Smooth muscle cell (in vitro differentiated cells): Measurements from ENCODE around the gene FAM98B. TPM values are rescaled to one million over a fixed set of nuclear protein-coding genes. Genes with fewer than 3 reads are reported as not detected.

Experiments
- DNase-seq: peaks from one replicate; lab custom pipeline; 2025; ENCODE audit not compliant: unreplicated experiment; lab: John Stamatoyannopoulos, UW
- H2AFZ ChIP-seq: fragments of 200-600 bp; sonication (generic); 2 replicates; pipeline ENCODE4 v1.6.0; 2016; ENCODE audit warnings: antibody characterized with exemption, low read depth, mild to moderate bottlenecking
- H3F3A ChIP-seq: fragments of 200-600 bp; sonication (generic); 2 replicates; pipeline ENCODE4 v1.6.0; 2017; ENCODE audit warnings: antibody characterized with exemption, low read depth
- H3K27ac ChIP-seq: fragments of 200-600 bp; sonication (generic); 2 replicates; pipeline ENCODE4 v1.5.1; 2016; ENCODE audit warnings: low read depth, mild to moderate bottlenecking
- H3K27me3 ChIP-seq: fragments of 200-600 bp; sonication (generic); 2 replicates; pipeline ENCODE4 v1.6.1; 2016; ENCODE audit warnings: low read depth, mild to moderate bottlenecking
- H3K36me3 ChIP-seq: fragments of 200-600 bp; sonication (generic); 2 replicates; pipeline ENCODE4 v1.5.1; 2016; ENCODE audit warnings: low read depth
- H3K4me1 ChIP-seq: fragments of 200-600 bp; sonication (generic); 2 replicates; pipeline ENCODE4 v1.5.1; 2016; ENCODE audit warnings: low read depth
- H3K4me2 ChIP-seq: fragments of 200-600 bp; sonication (generic); 2 replicates; pipeline ENCODE4 v1.6.0; 2016; ENCODE audit warnings: mild to moderate bottlenecking
- H3K4me3 ChIP-seq: fragments of 200-600 bp; sonication (generic); 2 replicates; pipeline ENCODE4 v1.5.1; 2016; ENCODE audit warnings: mild to moderate bottlenecking
- H3K79me2 ChIP-seq: fragments of 200-600 bp; sonication (generic); 2 replicates; pipeline ENCODE4 v1.6.0; 2016; ENCODE audit warnings: low read depth, mild to moderate bottlenecking
- H3K9ac ChIP-seq: fragments of 200-600 bp; sonication (generic); 2 replicates; pipeline ENCODE4 v1.6.0; 2016; ENCODE audit warnings: low read depth
- H3K9me3 ChIP-seq: fragments of 200-600 bp; sonication (generic); replicated peaks from 2 replicates; pipeline ENCODE4 v1.5.1; 2016; ENCODE audit warnings: low read depth
- H4K20me1 ChIP-seq: fragments of 200-600 bp; sonication (generic); 2 replicates; pipeline ENCODE4 v1.6.0; 2016; ENCODE audit warnings: low read depth
- CTCF ChIP-seq: fragments of 200-600 bp; sonication (generic); IDR thresholded peaks from 2 replicates; pipeline ENCODE4 v1.5.1; 2017; ENCODE audit warnings: borderline replicate concordance, mild to moderate bottlenecking, antibody characterized with exemption; ENCODE audit not compliant: insufficient read depth, poor library complexity, severe bottlenecking
- WGBS: methylation state at CpG from one replicate; pipeline ENCODE4 v1.1.7; 2016; ENCODE audit warnings: low lambda C conversion rate; 5-methylcytosine and 5-hydroxymethylcytosine counted together
- polyA plus RNA-seq: library from polyadenylated mRNA; unstranded; fragments of >200 nt; fragmentation: Nextera tagmentation; extraction: Ambion mirVana; gene quantifications from 2 replicates; pipeline ENCODE4 v1.2.1, GENCODE V29; 2016
- total RNA-seq: library from RNA; depleted of rRNA; stranded (reverse); fragments of >200 nt; gene quantifications from 2 replicates; pipeline ENCODE4 v1.2.3, GENCODE V29; 2014

FAM98B gene
- total and polyA plus RNA-seq, 2 experiments from 2014 or later: 1.4 to 5.1 TPM

DNA sequence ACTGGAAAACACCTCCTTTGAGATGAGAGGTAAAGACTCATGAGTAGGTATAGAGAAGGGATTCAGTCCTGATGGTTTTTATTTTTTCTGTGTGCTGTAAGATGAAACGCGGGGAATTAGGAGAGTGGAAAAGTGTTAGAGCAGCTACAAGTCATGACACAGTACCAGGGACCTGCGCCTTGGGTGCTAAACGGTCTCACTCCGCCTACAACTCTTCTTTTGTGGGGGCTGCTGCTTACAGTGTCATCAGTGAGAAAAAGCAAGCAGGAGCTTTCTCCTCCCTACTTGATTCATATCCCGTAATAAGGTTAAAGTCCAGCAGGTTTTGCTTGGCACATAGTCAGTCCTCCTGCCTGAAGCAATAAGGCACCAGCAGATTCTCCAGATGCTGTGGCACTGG, 71.6 kb downstream of the FAM98B start:
- Histone ChIP-seq H3K27ac (no peak overlapping the region), H2AFZ (no peak overlapping the region), H3F3A (no peaks in the 10 kb centered on the region), H3K4me2 (no peak overlapping the region), H3K79me2 (no peaks in the 10 kb centered on the region), H3K9ac (no peak overlapping the region), H3K9me3 (no peaks in the 10 kb centered on the region), H4K20me1 (no peaks in the 10 kb centered on the region), H3K4me3 (no peak overlapping the region), H3K36me3 (no peaks in the 10 kb centered on the region), H3K4me1 (no peaks in the 10 kb centered on the region), H3K27me3 (no peaks in the 10 kb centered on the region)
- DNase-seq: no peak
- no peak for TF ChIP-seq CTCF
- 95% methylated on average over 6 of the region's 6 CpGs for WGBS

GRCh38 chr15:38526158-38526557, 72.2 kb downstream of the FAM98B start:
- no peak for DNase-seq
- Histone ChIP-seq H3K79me2 (no peaks in the 10 kb centered on the region), H3F3A (no peaks in the 10 kb centered on the region), H4K20me1 (no peaks in the 10 kb centered on the region), H3K36me3 (no peaks in the 10 kb centered on the region), H3K9ac (no peak overlapping the region), H2AFZ (no peak overlapping the region), H3K27me3 (no peaks in the 10 kb centered on the region), H3K4me1 (no peaks in the 10 kb centered on the region), H3K9me3 (no peaks in the 10 kb centered on the region), H3K4me2 (no peak overlapping the region), H3K4me3 (no peak overlapping the region), H3K27ac (no peak overlapping the region)
- no peak for TF ChIP-seq CTCF
- WGBS: 91% methylated on average over 2 of the region's 2 CpGs

DNA sequence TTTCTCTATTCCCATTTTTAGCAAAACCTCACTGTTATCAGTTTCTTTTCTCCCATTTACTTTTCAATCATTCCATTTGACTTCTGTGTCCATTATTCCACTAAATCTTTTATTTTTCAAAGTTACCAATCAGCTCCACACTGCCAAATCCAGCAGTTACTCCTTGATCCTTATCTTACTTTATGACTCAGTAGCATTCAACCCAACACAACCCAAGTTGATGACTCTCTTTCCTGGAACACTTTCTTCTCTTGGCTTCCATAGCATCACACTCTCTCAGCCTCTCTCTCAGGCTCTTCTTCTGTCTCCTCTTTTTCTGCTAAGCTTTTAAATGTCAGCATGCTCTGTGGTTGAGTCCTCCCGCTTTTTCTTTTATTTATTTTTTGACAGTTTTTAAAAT, 74.4 kb downstream of the FAM98B start:
- Histone ChIP-seq H3K4me2 (no peak overlapping the region), H3K4me1 (no peaks in the 10 kb centered on the region)

More for the DNA sequence above, 74.4 kb downstream of the FAM98B start:
- TF ChIP-seq CTCF: no peak
- no peak overlapping the region for H3K4me3 ChIP-seq
- H3K79me2 ChIP-seq: no peaks in the 10 kb centered on the region
- H3F3A ChIP-seq: no peaks in the 10 kb centered on the region
- H3K27ac ChIP-seq: no peak overlapping the region
- H2AFZ ChIP-seq: no peak overlapping the region
- H3K9ac ChIP-seq: no peak overlapping the region
- no peaks in the 10 kb centered on the region for H3K9me3 ChIP-seq
- no peaks in the 10 kb centered on the region for H3K27me3 ChIP-seq
- H3K36me3 ChIP-seq: no peaks in the 10 kb centered on the region
- no peak for DNase-seq
- no peaks in the 10 kb centered on the region for H4K20me1 ChIP-seq
- WGBS: 97% methylated on average over 1 of the region's 1 CpG
